ENCODE data around the gene KLHDC3.

DNA sequence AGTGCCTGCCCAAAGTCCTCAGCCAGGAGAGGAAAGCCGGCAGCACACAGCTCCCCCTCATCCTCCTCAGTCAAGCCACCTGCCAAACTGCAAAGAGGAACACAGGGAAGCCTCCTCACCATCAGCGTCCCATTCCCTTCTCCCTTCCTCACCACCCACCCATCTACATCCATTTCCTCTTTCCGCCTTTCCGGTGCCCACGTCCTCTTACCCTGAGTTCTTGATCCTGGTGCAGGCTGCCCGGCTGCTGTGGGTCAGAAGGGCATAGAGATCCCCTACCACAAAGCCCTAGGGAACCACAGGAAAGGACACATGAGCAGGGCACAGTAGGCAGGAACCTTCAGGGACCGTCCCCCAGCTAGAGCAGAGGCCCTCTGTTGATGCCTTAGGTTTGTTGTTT is 47.5 kb upstream of the KLHDC3 start:
- TF ChIP-seq, protein P1, sequence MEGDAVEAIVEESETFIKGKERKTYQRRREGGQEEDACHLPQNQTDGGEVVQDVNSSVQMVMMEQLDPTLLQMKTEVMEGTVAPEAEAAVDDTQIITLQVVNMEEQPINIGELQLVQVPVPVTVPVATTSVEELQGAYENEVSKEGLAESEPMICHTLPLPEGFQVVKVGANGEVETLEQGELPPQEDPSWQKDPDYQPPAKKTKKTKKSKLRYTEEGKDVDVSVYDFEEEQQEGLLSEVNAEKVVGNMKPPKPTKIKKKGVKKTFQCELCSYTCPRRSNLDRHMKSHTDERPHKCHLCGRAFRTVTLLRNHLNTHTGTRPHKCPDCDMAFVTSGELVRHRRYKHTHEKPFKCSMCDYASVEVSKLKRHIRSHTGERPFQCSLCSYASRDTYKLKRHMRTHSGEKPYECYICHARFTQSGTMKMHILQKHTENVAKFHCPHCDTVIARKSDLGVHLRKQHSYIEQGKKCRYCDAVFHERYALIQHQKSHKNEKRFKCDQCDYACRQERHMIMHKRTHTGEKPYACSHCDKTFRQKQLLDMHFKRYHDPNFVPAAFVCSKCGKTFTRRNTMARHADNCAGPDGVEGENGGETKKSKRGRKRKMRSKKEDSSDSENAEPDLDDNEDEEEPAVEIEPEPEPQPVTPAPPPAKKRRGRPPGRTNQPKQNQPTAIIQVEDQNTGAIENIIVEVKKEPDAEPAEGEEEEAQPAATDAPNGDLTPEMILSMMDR (IDR thresholded peaks at IDR 0.05), result no peak
- TF ChIP-seq POLR2A (IDR thresholded peaks at IDR 0.05), result no peak
